Hepatocyte (in vitro differentiated cells): ENCODE measurements around the gene CELF5.

Experiments
- CTCF ChIP-seq: fragments of 200-600 bp; sonication (generic); IDR thresholded peaks from 2 replicates; pipeline ENCODE4 v1.5.1; 2016; ENCODE audit warnings: antibody characterized with exemption, mild to moderate bottlenecking; ENCODE audit not compliant: poor library complexity
- EZH2phosphoT487 ChIP-seq: fragments of 200-600 bp; sonication (generic); IDR thresholded peaks from one replicate; pipeline ENCODE4 v1.6.1; 2018; ENCODE audit warnings: antibody characterized with exemption, mild to moderate bottlenecking, low read depth, moderate library complexity; ENCODE audit not compliant: unreplicated experiment, severe bottlenecking

GRCh38 chr19:3272401-3272931 lies 48.0 kb downstream of the CELF5 start:
- TF ChIP-seq CTCF (no peak), EZH2phosphoT487 (no peak)
